BLaER1 (cell line): ENCODE data around the gene SPAST.
"Not testable (repeated sequence)": the region's sequence is repeated elsewhere in the genome, so short reads cannot be mapped to it uniquely, and the experiment has no call there.

Experiments used
- H3K27ac ChIP-seq: shearing (Covaris generic); formaldehyde crosslinking; 2 replicates; pipeline ENCODE4 v1.8.1; 2022
- H3K27me3 ChIP-seq: shearing (Covaris generic); formaldehyde crosslinking; 2 replicates; pipeline ENCODE4 v1.8.1; 2022
- H3K36me3 ChIP-seq: shearing (Covaris generic); formaldehyde crosslinking; 2 replicates; pipeline ENCODE4 v1.8.1; 2022
- H3K4me1 ChIP-seq: shearing (Covaris generic); formaldehyde crosslinking; 2 replicates; pipeline ENCODE4 v1.8.1; 2022
- H3K4me2 ChIP-seq: shearing (Covaris generic); formaldehyde crosslinking; 2 replicates; pipeline ENCODE4 v1.8.1; 2022
- H3K4me3 ChIP-seq: shearing (Covaris generic); formaldehyde crosslinking; 2 replicates; pipeline ENCODE4 v1.8.1; 2022
- H3K9ac ChIP-seq: shearing (Covaris generic); formaldehyde crosslinking; 2 replicates; pipeline ENCODE4 v1.8.1; 2022
- H3K9me3 ChIP-seq: shearing (Covaris generic); formaldehyde crosslinking; 2 replicates; pipeline ENCODE4 v1.8.1; 2022
- H4K20me1 ChIP-seq: shearing (Covaris generic); formaldehyde crosslinking; 2 replicates; pipeline ENCODE4 v1.8.1; 2022
- Cebpa-rat ChIP-seq: shearing (Covaris generic); IDR thresholded peaks from 2 replicates; pipeline ENCODE4 v1.8.1; 2022

SPAST gene, protein sequence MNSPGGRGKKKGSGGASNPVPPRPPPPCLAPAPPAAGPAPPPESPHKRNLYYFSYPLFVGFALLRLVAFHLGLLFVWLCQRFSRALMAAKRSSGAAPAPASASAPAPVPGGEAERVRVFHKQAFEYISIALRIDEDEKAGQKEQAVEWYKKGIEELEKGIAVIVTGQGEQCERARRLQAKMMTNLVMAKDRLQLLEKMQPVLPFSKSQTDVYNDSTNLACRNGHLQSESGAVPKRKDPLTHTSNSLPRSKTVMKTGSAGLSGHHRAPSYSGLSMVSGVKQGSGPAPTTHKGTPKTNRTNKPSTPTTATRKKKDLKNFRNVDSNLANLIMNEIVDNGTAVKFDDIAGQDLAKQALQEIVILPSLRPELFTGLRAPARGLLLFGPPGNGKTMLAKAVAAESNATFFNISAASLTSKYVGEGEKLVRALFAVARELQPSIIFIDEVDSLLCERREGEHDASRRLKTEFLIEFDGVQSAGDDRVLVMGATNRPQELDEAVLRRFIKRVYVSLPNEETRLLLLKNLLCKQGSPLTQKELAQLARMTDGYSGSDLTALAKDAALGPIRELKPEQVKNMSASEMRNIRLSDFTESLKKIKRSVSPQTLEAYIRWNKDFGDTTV

DNA sequence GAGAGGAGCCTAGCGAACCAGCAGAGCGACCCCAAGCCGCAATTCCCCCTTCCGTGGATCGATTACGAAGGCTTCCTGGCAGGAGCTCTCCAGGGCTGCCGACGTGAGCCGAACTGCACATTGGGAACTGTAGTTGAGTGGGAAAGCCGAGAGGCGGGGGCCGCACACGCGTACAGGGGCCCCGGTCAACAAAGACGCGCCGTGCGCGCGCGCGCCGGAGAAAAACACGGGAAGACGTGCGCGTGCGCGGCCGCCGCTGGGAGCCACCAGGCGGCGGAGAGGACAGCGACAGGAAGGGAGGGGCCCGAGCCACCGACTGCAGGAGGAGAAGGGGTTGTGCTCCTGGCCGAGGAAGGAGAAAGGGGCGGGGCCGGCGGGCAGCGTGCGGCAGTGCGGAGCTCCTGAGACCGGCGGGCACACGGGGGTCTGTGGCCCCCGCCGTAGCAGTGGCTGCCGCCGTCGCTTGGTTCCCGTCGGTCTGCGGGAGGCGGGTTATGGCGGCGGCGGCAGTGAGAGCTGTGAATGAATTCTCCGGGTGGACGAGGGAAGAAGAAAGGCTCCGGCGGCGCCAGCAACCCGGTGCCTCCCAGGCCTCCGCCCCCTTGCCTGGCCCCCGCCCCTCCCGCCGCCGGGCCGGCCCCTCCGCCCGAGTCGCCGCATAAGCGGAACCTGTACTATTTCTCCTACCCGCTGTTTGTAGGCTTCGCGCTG, at the start of gene SPAST:
SPAST (plus strand) TSS at position 247 of the 711 bp plus-strand sequence; CDS start at position 523, 276 bp downstream.
- H3K9me3 ChIP-seq, result no peaks in the 10 kb centered on the region
- H3K9ac ChIP-seq, result peak within 1 kb of the TSS; percentile 87
- peaks cover 33% of the 10 kb centered on the region for H3K4me1 ChIP-seq
- 0 out of 2 replicates have a peak, but pooled peaks cover 5% of the 10 kb centered on the region for H4K20me1 ChIP-seq
- peak within 1 kb of the TSS; percentile 87 for H3K4me2 ChIP-seq
- H3K36me3 ChIP-seq, result peaks cover 16% of the 10 kb centered on the region; the same call in 1 of the 2 replicates
- peak within 1 kb of the TSS; percentile 85 for H3K27ac ChIP-seq
- no peaks in the 10 kb centered on the region for H3K27me3 ChIP-seq
- no peak for TF ChIP-seq Cebpa-rat
- H3K4me3 ChIP-seq, result peak within 1 kb of the TSS; percentile 80

DNA sequence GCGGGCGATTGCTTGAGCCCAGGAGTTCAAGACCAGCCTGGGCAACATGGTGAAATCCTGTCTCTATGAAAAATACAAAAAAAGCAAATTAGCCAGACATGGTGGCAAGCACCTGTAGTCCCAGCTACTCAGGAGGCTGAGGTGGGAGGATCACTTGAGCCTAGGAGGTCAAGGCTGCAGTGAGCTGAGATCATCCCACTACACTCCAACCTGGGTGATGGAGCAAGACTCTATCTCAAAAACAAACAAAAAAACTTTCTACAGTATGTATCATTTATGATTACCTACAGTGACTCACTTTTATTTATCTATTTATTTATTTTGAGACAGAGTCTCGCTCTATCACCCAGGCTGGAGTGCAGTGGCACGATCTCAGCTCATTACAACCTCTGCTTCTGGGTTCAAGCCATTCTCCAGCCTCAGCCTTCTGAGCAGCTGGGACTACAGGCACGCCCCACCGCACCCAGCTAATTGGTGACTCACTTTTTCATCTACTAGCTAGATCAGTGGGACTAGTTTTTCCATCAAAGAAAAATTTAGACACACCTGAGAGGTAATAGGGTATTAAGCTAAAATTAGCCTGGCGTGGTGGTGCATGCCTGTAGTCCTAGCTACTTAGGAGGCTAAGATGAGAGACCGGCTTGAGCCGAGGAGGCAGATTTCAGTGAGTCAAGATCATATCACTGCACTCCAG, 44.4 kb upstream of the SPAST start:
- H3K4me1 ChIP-seq, H3K4me3 ChIP-seq, H3K27me3 ChIP-seq, H3K27ac ChIP-seq, H3K4me2 ChIP-seq, H3K9ac ChIP-seq, H4K20me1 ChIP-seq, H3K9me3 ChIP-seq: not testable (repeated sequence)
- peaks cover 63% of the 10 kb centered on the region for H3K36me3 ChIP-seq

DNA sequence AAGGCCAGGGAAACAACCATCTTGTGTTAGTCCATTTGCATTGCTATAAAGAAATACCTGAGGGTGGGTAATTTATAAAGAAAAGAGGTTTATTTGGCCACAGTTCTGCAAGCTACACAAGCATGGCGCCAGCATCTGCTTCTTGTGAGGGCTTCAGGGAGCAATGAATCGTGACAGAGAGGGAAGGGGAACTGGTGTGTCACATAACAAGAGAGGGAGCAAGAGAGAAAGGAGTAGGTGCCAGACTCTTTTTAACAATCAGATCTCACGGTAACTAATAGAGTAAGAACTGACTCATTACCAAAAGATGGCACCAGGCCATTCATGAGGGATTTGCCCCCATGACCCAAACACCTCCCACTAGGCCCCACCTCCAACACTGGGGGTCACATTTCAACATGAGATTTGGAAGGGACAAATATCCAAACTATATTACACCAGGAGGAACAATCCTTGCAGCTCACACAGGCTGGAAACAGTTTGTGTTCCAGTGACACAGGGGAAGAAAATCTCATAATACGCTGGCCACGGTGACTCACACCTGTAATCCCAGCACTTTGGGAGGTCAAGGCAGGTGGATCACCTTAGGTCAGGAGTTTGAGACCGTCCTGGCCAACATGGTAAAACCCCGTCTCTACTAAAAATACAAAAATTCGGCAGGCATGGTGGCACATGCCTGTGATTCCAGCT, 29.0 kb upstream of the SPAST start:
- not testable (repeated sequence) for H3K4me3 ChIP-seq, H3K9me3 ChIP-seq, H3K27ac ChIP-seq, H3K27me3 ChIP-seq
- H3K4me2 ChIP-seq, result peak overlapping the region; percentile 47
- H3K4me1 ChIP-seq, result peaks cover 24% of the 10 kb centered on the region
- H4K20me1 ChIP-seq, result peaks cover 16% of the 10 kb centered on the region; the same call in 1 of the 2 replicates
- H3K36me3 ChIP-seq, result peaks cover 55% of the 10 kb centered on the region
- peak overlapping the region; percentile 10; the same call in 1 of the 2 replicates for H3K9ac ChIP-seq

GRCh38 chr2:32039447-32040219, 23.7 kb upstream of the SPAST start, which contains the start of gene DPY30:
Gene DPY30 (minus strand): TSS chr2:32039805. CDS start chr2:32039456, 349 bp downstream.
- H4K20me1 ChIP-seq, result no peaks in the 10 kb centered on the region
- peak within 1 kb of the TSS; percentile 86 for H3K9ac ChIP-seq
- no peaks in the 10 kb centered on the region for H3K27me3 ChIP-seq
- H3K36me3 ChIP-seq, result peaks cover 18% of the 10 kb centered on the region
- H3K4me1 ChIP-seq, result peaks cover 15% of the 10 kb centered on the region
- H3K9me3 ChIP-seq, result no peaks in the 10 kb centered on the region
- H3K4me2 ChIP-seq, result peak within 1 kb of the TSS; percentile 87
- H3K4me3 ChIP-seq, result peak within 1 kb of the TSS; percentile 74
- peak within 1 kb of the TSS; percentile 87 for H3K27ac ChIP-seq
- TF ChIP-seq Cebpa-rat, result no peak

- Histone ChIP-seq H3K4me3 (no peak overlapping the region), H3K4me1 (peaks cover 11% of the 10 kb centered on the region), H4K20me1 (no peaks in the 10 kb centered on the region), H3K9me3 (no peaks in the 10 kb centered on the region), H3K36me3 (no peaks in the 10 kb centered on the region), H3K4me2 (no peak overlapping the region), H3K27me3 (no peaks in the 10 kb centered on the region), H3K9ac (no peak overlapping the region), H3K27ac (no peak overlapping the region)
- TF ChIP-seq Cebpa-rat, result no peak
Measured at GRCh38 chr2:32043561-32043960, 19.8 kb upstream of the SPAST start.

DNA sequence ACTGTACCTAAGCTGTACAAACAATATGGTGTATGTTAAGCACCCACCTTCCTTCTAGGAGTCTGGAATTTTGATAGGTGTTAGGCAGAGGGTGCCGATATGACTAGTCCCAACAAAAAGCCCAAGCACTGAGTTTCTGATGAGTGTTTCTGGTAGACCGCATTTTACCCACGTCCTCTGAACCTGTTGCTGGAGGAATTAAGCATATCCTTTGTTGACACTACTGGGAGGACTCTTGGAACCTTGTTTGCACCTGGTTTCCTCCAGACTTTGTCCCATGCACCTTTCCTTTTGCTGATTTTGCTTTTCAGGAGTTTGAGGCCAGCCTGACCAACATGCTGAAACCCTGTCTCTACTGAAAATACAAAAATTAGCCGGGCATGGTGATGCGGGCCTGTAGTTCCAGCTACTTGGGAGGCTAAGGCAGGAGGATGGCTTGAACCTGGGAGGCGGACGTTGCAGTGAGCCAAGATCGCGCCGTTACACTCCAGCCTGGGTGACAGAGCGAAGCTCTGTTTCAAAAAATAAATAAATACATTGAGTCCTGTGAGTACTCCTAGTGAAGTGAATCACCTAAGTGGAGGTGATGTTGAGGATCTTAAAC, 11.4 kb upstream of the SPAST start:
- H3K27ac ChIP-seq, result no peak overlapping the region

DNA sequence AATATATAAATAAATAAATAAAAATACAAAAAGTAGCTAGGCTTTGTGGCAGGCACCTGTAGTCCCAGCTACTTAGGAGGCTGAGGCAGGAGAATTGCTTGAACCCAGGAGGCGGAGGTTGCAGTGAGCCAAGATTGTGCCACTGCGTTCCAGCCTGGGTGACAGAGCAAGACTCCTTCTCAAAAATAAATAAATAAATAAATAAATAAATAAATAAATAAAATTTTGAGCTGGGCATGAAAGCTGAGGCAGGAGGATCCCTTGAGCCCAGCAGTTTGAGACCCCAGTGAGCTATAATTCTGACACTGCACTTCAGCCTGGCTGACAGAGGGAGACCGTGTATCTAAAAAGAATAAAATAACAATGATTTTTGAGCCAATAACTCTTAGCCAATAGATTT, 8.8 kb upstream of the SPAST start:
- not testable (repeated sequence) for H3K4me1 ChIP-seq, H3K27me3 ChIP-seq, H3K4me3 ChIP-seq, H3K27ac ChIP-seq, H3K36me3 ChIP-seq, H3K4me2 ChIP-seq, H3K9me3 ChIP-seq, H4K20me1 ChIP-seq, H3K9ac ChIP-seq

More for the DNA sequence above, 11.4 kb upstream of the SPAST start:
- H3K9me3 ChIP-seq, result no peaks in the 10 kb centered on the region
- H3K4me1 ChIP-seq, result no peaks in the 10 kb centered on the region
- H4K20me1 ChIP-seq, result no peaks in the 10 kb centered on the region
- no peak for TF ChIP-seq Cebpa-rat
- H3K4me3 ChIP-seq, result no peak overlapping the region
- H3K9ac ChIP-seq, result no peak overlapping the region
- no peaks in the 10 kb centered on the region for H3K36me3 ChIP-seq
- H3K4me2 ChIP-seq, result no peak overlapping the region
- H3K27me3 ChIP-seq, result no peaks in the 10 kb centered on the region

- Histone ChIP-seq H3K27me3 (no peaks in the 10 kb centered on the region), H3K27ac (no peak overlapping the region), H4K20me1 (no peaks in the 10 kb centered on the region), H3K4me1 (peaks cover 10% of the 10 kb centered on the region), H3K36me3 (no peaks in the 10 kb centered on the region), H3K4me3 (no peak overlapping the region), H3K4me2 (no peak overlapping the region), H3K9ac (no peak overlapping the region), H3K9me3 (no peaks in the 10 kb centered on the region)
- TF ChIP-seq Cebpa-rat, result no peak
Measured at GRCh38 chr2:32058130-32058529, 5.2 kb upstream of the SPAST start.
